Measurements from ENCODE around the gene TMEM233. TPM values are rescaled to one million over a fixed set of nuclear protein-coding genes. Genes with fewer than 3 reads are reported as not detected.

Gene TMEM233
- total and polyA plus RNA-seq, 9 of the 15 experiments (the other 6 are each of a cell fraction or from before 2014, with no cell fraction given), result 0.04 to 0.17 (median 0.07) TPM; not detected in 2

- FAIRE-seq (no peak), DNase-seq (ENCODE audit: extremely low read depth in 1 of 4, low spot score in 3 of 4) (no peak), ATAC-seq (no peak)
- BruUV-seq (replicated peaks), result no TSS peak
- no peak overlapping the region for H2AFZ ChIP-seq (ENCODE audit: low read depth, low read length)
- H3K4me1 ChIP-seq (replicated peaks in 1 of 2; ENCODE audit: control insufficient read depth in 2 of 2, insufficient read depth in 2 of 2, low read length in 2 of 2), result no peaks in the 10 kb centered on the region; a peak in 1 of 5 replicates
- WGBS (ENCODE audit: insufficient coverage, low coverage, missing lambda C conversion rate), result 3% methylated on average over 4 of the region's 4 CpGs
- H3K9me3 ChIP-seq (replicated peaks; ENCODE audit: control insufficient read depth, insufficient read depth, low read depth, low read length), result no peaks in the 10 kb centered on the region
- in situ Hi-C loops (cut with MboI) (no loop called here), intact Hi-C loops (cut with micrococcal nuclease) (no loop called here)
- POLR2A ChIA-PET, result no interaction called here
- H3K27me3 ChIP-seq (ENCODE audit: control insufficient read depth in 2 of 2, insufficient read depth in 2 of 2, low read length in 2 of 2), result peaks cover 0 to 4% of the 10 kb centered on the region in 2 experiments; a peak in 3 of 5 replicates
- no peak for TF ChIP-seq RAD21 (CRISPR knock-in tag; conservative IDR thresholded peaks at IDR 0.05 in 1 of 2, IDR thresholded peaks at IDR 0.05 in 1 of 2)
- no peak for TF ChIP-seq ZEB2 (IDR thresholded peaks at IDR 0.05)
- no peak for TF ChIP-seq ZNF140 (CRISPR knock-in tag; IDR thresholded peaks at IDR 0.05)
- no peak overlapping the region for H3K4me3 ChIP-seq
- no peak overlapping the region for H3K9ac ChIP-seq (ENCODE audit: insufficient read depth in 1 of 2, low read depth in 2 of 2, low read length in 2 of 2)
- no peaks in the 10 kb centered on the region for H3K79me2 ChIP-seq (ENCODE audit: control insufficient read depth, insufficient read depth, low read length)
- no peaks in the 10 kb centered on the region for H3K9me1 ChIP-seq (ENCODE audit: control insufficient read depth, insufficient read depth, low read length)
- H3K36me3 ChIP-seq (ENCODE audit: control insufficient read depth, insufficient read depth, low read length), result no peaks in the 10 kb centered on the region
- H3K27ac ChIP-seq (ENCODE audit: extremely low read depth, low read depth, low read length), result no peak overlapping the region
- CTCF ChIA-PET (ENCODE audit: low intra/inter-chr PET ratio), result no interaction called here
- H3K4me2 ChIP-seq (ENCODE audit: insufficient read depth, low read length), result no peak overlapping the region
- H4K20me1 ChIP-seq (replicated peaks; ENCODE audit: control insufficient read depth, insufficient read depth, low read length), result no peaks in the 10 kb centered on the region
These were observed 31.4 kb downstream of the TMEM233 start for GRCh38 chr12:119624966-119625365.

GRCh38 chr12:119627019-119627643 is 33.6 kb downstream of the TMEM233 start:
- intact Hi-C loops (cut with micrococcal nuclease), result no loop called here
- TF ChIP-seq MAFF (IDR thresholded peaks at IDR 0.05; ENCODE audit: low read length) (no peak), STAT5B (CRISPR knock-in tag; IDR thresholded peaks at IDR 0.05) (no peak), CEBPG (CRISPR knock-in tag; IDR thresholded peaks at IDR 0.05) (no peak), CEBPG (tag; conservative IDR thresholded peaks at IDR 0.05 in 1 of 2, IDR thresholded peaks at IDR 0.05 in 1 of 2) (no peak), RFX7 (CRISPR knock-in tag; IDR thresholded peaks at IDR 0.05) (no peak), HDAC1 (IDR thresholded peaks at IDR 0.05) (no peak), BDP1 (IDR thresholded peaks at IDR 0.05; ENCODE audit: insufficient read depth, insufficient read length) (no peak), CREB3L1 (IDR thresholded peaks at IDR 0.05; ENCODE audit: borderline replicate concordance, low read depth) (no peak), ZNF146 (CRISPR knock-in tag; IDR thresholded peaks at IDR 0.05; ENCODE audit: unreplicated experiment) (no peak), TEAD2 (tag; IDR thresholded peaks at IDR 0.05) (no peak), BCOR (IDR thresholded peaks at IDR 0.05) (no peak), ZNF668 (CRISPR knock-in tag; IDR thresholded peaks at IDR 0.05) (no peak), RAD51 (IDR thresholded peaks at IDR 0.05; ENCODE audit: borderline replicate concordance, low read depth) (no peak), ZNF507 (tag; conservative IDR thresholded peaks at IDR 0.05) (no peak), MTA3 (IDR thresholded peaks at IDR 0.05; ENCODE audit: borderline replicate concordance) (no peak)

More at GRCh38 chr12:119627019-119627643, 33.6 kb downstream of the TMEM233 start:
- Histone ChIP-seq H4K20me1 (replicated peaks; ENCODE audit: control insufficient read depth, insufficient read depth, low read length) (no peaks in the 10 kb centered on the region), H3K79me2 (ENCODE audit: control insufficient read depth, insufficient read depth, low read length) (no peaks in the 10 kb centered on the region), H3K9me3 (replicated peaks; ENCODE audit: control insufficient read depth, insufficient read depth, low read depth, low read length) (no peaks in the 10 kb centered on the region), H3K9me1 (ENCODE audit: control insufficient read depth, insufficient read depth, low read length) (no peaks in the 10 kb centered on the region), H3K4me2 (ENCODE audit: insufficient read depth, low read length) (no peak overlapping the region), H3K27ac (ENCODE audit: extremely low read depth, low read depth, low read length) (no peak overlapping the region), H3K4me1 (replicated peaks in 1 of 2; ENCODE audit: control insufficient read depth in 2 of 2, insufficient read depth in 2 of 2, low read length in 2 of 2) (peaks cover 0 to 14% of the 10 kb centered on the region in 2 experiments; a peak in 2 of 5 replicates), H3K27me3 (ENCODE audit: control insufficient read depth in 2 of 2, insufficient read depth in 2 of 2, low read length in 2 of 2) (peaks cover 0 to 4% of the 10 kb centered on the region in 2 experiments; a peak in 3 of 5 replicates), H3K4me3 (no peak overlapping the region), H3K36me3 (ENCODE audit: control insufficient read depth, insufficient read depth, low read length) (no peaks in the 10 kb centered on the region), H2AFZ (ENCODE audit: low read depth, low read length) (peak overlapping the region; percentile 34; the same call in 1 of the 2 replicates), H3K9ac (ENCODE audit: insufficient read depth in 1 of 2, low read depth in 2 of 2, low read length in 2 of 2) (no peak overlapping the region)
- POLR2A ChIA-PET, result no interaction called here
- no peak for DNase-seq (ENCODE audit: extremely low read depth in 1 of 4, low spot score in 3 of 4)
- no peak for ATAC-seq
- no TSS peak for BruUV-seq (replicated peaks)
- CTCF ChIA-PET (ENCODE audit: low intra/inter-chr PET ratio), result no interaction called here
- no peak for FAIRE-seq
- WGBS (ENCODE audit: insufficient coverage, low coverage, missing lambda C conversion rate), result 9% methylated on average over 6 of the region's 6 CpGs
- in situ Hi-C loops (cut with MboI), result no loop called here

Data from K562 (cell line).